Activated CD8-positive, alpha-beta memory T cell treated with anti-CD3 and anti-CD28 coated beads, Interleukin-2, amount 50 U/mL, for 24 hours (primary cell): ENCODE results near the gene CLEC16A.
"Not testable (repeated sequence)": the region's sequence is repeated elsewhere in the genome, so short reads cannot be mapped to it uniquely, and the experiment has no call there.

Experiments used
- DNase-seq: peaks from one replicate; pipeline ENCODE4 v3.0.0-alpha.2; 2020; ENCODE audit errors: extremely low read depth

Gene CLEC16A

GRCh38 chr16:11202260-11203091 is 258.1 kb downstream of the CLEC16A start:
- no peak for DNase-seq

- DNase-seq: no peak
Observed at GRCh38 chr16:11203111-11203623, 258.8 kb downstream of the CLEC16A start.

GRCh38 chr16:11204513-11205047 is 260.2 kb downstream of the CLEC16A start:
- DNase-seq: no peak

DNA sequence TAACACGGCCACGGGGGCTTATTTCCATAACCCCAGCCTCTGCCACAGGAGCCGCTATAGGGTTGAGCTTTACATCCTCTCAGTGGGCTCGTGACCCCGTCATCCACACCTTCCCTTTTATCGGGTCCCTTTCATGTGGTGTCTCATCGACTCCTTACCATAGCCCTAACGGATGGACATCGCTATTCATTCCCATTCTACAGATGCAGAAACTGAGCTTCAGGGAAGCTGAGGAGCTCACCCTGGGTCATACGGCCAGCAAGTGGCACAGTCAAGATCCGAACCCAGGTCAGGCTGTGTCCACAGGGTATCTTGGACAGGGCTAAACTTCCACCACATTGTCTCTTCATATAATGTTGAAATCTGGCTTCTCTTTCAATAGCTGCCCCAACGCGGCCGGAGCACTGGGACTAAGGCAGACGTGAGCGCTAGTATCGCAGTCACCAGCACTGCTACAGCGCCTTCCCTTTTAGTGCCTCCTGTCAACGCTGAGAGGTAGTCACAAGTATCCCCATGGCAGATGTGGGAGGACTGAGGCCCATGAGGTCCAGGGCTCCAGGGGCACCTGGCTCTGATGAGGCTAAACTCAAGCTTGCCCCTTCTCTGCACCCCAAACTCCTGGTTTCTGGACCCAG is 260.8 kb downstream of the CLEC16A start:
- DNase-seq: no peak

GRCh38 chr16:11205754-11206581 is 261.6 kb downstream of the CLEC16A start:
- no peak for DNase-seq

DNA sequence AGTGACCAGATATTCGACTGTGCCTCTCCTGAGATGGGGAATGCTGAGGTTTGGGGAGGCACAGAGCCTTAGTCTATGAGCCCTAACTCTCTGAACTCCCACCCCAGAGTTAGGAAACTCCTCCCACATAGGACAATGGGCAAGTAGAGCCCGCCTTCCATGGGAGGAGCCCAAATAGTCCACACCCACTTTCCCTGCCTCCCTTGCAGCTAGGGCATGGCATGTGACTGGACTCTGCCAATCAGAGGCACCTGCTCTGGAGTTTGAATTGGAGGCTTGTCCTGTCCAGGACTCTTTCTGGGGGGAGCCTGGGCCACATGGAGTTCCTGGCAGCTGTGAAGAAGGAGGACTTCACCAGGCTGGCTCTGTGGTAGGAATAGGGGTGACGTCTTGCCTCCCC is 263.3 kb downstream of the CLEC16A start:
- DNase-seq: no peak

DNA sequence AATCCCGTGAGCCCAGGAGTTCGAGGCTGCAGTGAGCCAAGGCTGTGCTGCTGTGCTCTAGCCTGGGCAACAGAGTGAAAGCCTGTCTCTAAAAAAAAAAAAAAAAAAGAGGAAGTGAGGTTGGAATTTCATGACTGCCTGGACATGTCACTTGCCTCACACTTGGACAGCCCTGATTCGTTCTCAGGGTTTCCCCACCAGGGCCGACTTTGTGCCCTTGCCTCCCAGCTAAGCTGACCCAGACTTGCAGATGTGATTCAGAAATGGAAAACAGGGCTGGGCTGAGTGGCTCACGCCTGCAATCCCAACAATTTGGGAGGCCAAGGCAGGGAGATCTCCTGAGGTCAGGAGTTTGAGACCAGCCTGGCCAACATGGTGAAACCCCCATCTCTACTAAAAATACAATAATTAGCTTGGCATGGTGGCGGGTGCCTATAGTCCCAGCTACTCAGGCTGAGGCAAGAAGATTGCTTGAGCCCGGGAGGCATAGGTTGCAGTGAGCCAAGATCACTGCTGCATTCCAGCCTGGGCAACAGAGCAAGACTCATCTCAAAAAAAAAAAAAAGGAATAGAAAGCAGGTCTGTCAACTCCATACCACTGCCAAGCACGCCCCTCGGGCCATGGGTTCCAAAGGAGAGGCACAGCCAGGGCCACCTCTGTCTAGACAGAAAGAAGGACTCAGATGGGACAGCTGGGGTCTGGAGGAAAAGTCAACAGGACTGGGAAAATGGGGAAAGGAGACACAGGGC is 264.7 kb downstream of the CLEC16A start:
- DNase-seq: no peak

- no peak for DNase-seq
Observed at GRCh38 chr16:11210260-11210659, 265.9 kb downstream of the CLEC16A start.

- DNase-seq: no peak
Observed at GRCh38 chr16:11211061-11211976, 267.0 kb downstream of the CLEC16A start.

DNA sequence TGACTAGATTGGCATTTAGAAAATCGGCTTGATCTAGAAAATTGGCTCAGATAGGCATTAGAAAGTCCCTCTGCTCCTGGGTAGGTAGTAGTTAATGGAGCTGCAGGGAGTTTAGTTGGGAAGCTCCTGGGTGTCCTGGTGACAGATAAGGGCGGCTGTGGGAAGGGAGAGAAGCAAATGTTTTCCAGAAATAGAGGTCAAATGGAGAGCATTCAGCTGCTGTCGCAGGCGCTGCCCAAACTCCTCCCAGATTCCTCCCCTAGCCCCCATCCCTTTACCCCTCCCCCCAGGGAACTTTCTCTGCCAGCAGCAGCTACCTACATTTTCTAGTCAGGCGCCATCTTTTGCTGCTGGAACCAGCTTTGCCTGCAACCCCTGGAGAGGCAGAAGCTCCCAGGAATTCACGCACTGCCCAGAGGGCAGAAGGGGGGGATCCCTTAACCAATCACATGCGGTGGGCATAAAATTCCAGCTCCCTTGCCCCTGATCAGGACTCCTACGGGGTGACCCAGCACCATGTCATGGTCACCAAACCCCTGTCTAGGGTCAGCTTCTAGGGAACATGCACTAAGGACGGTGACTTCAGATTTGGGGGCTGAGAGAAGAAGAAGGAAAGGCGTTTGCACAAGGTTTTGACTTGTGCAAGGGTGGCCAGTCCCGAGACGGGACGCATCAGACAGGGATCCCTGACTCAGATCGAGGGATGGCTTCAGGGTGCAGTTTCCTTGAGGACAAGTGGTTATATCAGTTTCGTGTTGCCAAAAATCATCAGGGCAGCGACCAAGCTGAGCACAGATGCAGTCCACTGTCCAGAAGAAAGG is 267.8 kb downstream of the CLEC16A start:
- DNase-seq: no peak

DNA sequence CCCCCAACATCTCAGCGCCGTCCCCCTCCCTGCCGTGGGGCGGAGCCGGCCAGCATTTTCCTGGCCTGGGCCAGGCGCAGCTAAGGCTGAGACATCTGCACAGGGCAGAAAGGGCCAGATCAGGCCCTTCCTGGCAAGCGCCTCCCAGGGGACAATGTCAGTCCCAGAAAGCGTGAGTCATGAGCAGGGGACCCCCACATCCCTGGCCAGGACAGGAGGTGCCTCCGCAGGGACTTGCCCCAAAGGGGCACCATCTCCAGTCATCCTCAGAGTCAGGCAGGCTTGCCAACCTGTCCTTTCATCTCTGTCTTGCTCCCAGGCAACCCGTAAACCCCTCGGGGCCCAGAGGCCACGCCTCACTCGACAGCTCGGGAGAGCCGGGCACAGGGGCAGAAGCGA is 268.4 kb downstream of the CLEC16A start:
- no peak for DNase-seq

DNA sequence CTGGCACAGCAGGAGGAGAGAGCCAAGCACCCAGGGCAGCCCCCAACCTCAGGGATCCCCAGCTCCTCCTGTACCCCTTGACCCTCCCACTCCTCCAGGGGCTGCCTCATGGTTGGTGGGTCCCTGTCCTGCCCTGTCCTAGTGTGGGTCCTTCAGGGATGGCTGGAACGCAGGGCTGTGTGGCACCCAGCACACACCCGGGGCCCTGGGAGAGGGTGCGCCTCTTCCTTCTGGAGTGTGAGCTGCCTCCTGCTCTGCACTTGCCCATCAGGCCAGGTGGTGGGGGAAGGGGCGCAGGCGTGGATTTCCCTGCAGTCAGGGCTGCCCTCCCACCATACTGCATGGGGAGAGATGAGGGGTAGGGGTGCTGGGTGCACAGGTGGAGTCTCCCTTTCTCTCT is 269.0 kb downstream of the CLEC16A start:
- no peak for DNase-seq

GRCh38 chr16:11213799-11214198 is 269.4 kb downstream of the CLEC16A start:
- DNase-seq: no peak

GRCh38 chr16:11215935-11216556 is 271.7 kb downstream of the CLEC16A start:
- DNase-seq: no peak

GRCh38 chr16:11217651-11218603 is 273.6 kb downstream of the CLEC16A start:
- DNase-seq: no peak

- no peak for DNase-seq
Observed at GRCh38 chr16:11218604-11218962, 274.2 kb downstream of the CLEC16A start.

GRCh38 chr16:11219178-11219577 is 274.8 kb downstream of the CLEC16A start:
- no peak for DNase-seq

GRCh38 chr16:11220507-11220906 is 276.1 kb downstream of the CLEC16A start:
- not testable (repeated sequence) for DNase-seq
